SK-N-SH (cell line): ENCODE results near the gene PCDHGA4. TPM values are rescaled to one million over a fixed set of nuclear protein-coding genes. Genes with fewer than 3 reads are reported as not detected.

Source experiments
- CTCF ChIA-PET: fragments of 300-600, 350-600 bp; formaldehyde crosslinking; extraction: SDS; loops from one replicate; lab custom pipeline; 2021; lab: Yijun Ruan, JAX
- POLR2A ChIA-PET: fragments of 350-600 bp; sonication (Branson Sonifier 250); formaldehyde crosslinking; extraction: SDS; loops from one replicate; lab custom pipeline; 2020; ENCODE audit warnings: antibody characterized with exemption, inconsistent platforms; lab: Yijun Ruan, JAX
- DNase-seq: peaks from one replicate; pipeline ENCODE4 v3.0.0; 2012
- H2AFZ ChIP-seq: fragments of 200-600 bp; sonication (generic); 2 replicates; pipeline ENCODE4 v1.8.1; 2016; ENCODE audit warnings: antibody characterized with exemption, mild to moderate bottlenecking, low read depth
- H3F3A ChIP-seq: fragments of 200-600 bp; sonication (generic); replicated peaks from 2 replicates; pipeline ENCODE3; 2016; ENCODE audit warnings: antibody characterized with exemption, mild to moderate bottlenecking; ENCODE audit not compliant: insufficient read depth
- H3K27ac ChIP-seq, 2 experiments: fragments of 200-500 bp in 1 of 2; fragments of 200-600 bp in 1 of 2; sonication (Bioruptor generic) in 1 of 2; sonication (generic), shearing (Covaris generic) in 1 of 2; 2 replicates each; pipeline versions ENCODE4 v1.5.1 to v1.6.1; 2014 to 2016; ENCODE audit warnings: low read depth in 2 of 2, inconsistent platforms in 1 of 2, low read length in 1 of 2, mild to moderate bottlenecking in 1 of 2, mixed read lengths in 1 of 2
- H3K27me3 ChIP-seq: fragments of 200-600 bp; sonication (generic), shearing (Covaris generic); 2 replicates; pipeline ENCODE4 v1.6.1; 2016; ENCODE audit warnings: mixed run types; ENCODE audit not compliant: insufficient read depth
- H3K36me3 ChIP-seq, 2 experiments: fragments of 200-500 bp in 1 of 2; fragments of 200-600 bp in 1 of 2; sonication (Bioruptor generic) in 1 of 2; sonication (generic) in 1 of 2; replicated peaks in 1 of 2; 2 replicates each; pipeline versions ENCODE3 to v1.5.1; 2014 to 2016; ENCODE audit warnings: low read length in 1 of 2, mild to moderate bottlenecking in 1 of 2; ENCODE audit not compliant: insufficient read depth in 2 of 2, control insufficient read depth in 1 of 2
- H3K4me1 ChIP-seq, 2 experiments: fragments of 200-500 bp in 1 of 2; fragments of 200-600 bp in 1 of 2; sonication (Bioruptor generic) in 1 of 2; sonication (generic), shearing (Covaris generic) in 1 of 2; 2 replicates each; pipeline versions ENCODE4 v1.5.1 to v1.6.1; 2014 to 2016; ENCODE audit warnings: low read depth in 1 of 2, low read length in 1 of 2, mixed run types in 1 of 2; ENCODE audit not compliant: insufficient read depth in 2 of 2, control insufficient read depth in 1 of 2
- H3K4me2 ChIP-seq: fragments of 200-600 bp; sonication (generic), shearing (Covaris generic); 2 replicates; pipeline ENCODE4 v1.6.1; 2017; ENCODE audit warnings: mixed run types
- H3K4me3 ChIP-seq, 2 experiments: fragments of 200-500 bp in 1 of 2; fragments of 200-600 bp in 1 of 2; sonication (Bioruptor generic) in 1 of 2; sonication (generic), shearing (Covaris generic) in 1 of 2; 2 replicates each; pipeline versions ENCODE4 v1.5.1 to v1.8.1; 2014 to 2016; ENCODE audit warnings: low read depth in 2 of 2, inconsistent platforms in 1 of 2, low read length in 1 of 2, mild to moderate bottlenecking in 1 of 2, mixed read lengths in 1 of 2, moderate library complexity in 1 of 2
- H3K79me2 ChIP-seq: fragments of 200-600 bp; sonication (generic); 2 replicates; pipeline ENCODE4 v1.8.1; 2017; ENCODE audit warnings: mild to moderate bottlenecking; ENCODE audit not compliant: insufficient read depth
- H3K9ac ChIP-seq: fragments of 200-600 bp; sonication (generic); 2 replicates; pipeline ENCODE4 v1.6.1; 2017; ENCODE audit warnings: mixed run types
- H3K9me2 ChIP-seq: fragments of 200-600 bp; sonication (generic); 2 replicates; pipeline ENCODE4 v1.6.1; 2017; ENCODE audit warnings: mixed run types
- H3K9me3 ChIP-seq: fragments of 200-600 bp; sonication (generic); 2 replicates; pipeline ENCODE4 v1.6.1; 2017; ENCODE audit warnings: mixed run types, mild to moderate bottlenecking, moderate library complexity
- H4K20me1 ChIP-seq: fragments of 200-600 bp; sonication (generic); 2 replicates; pipeline ENCODE4 v1.6.1; 2017; ENCODE audit warnings: mild to moderate bottlenecking, mixed run types; ENCODE audit not compliant: insufficient read depth
- CTCF ChIP-seq: fragments of 200-600 bp; sonication (generic); IDR thresholded peaks from 2 replicates; pipeline ENCODE4 v1.6.1; 2017; ENCODE audit warnings: antibody characterized with exemption, mild to moderate bottlenecking, moderate library complexity
- ELF1 ChIP-seq: IDR thresholded peaks from 2 replicates; pipeline ENCODE4 v1.4.0; 2012
- RAD21 ChIP-seq: IDR thresholded peaks from 2 replicates; pipeline ENCODE4 v1.6.1; 2012; ENCODE audit warnings: mild to moderate bottlenecking, low read length
- RXRA ChIP-seq: IDR thresholded peaks from 2 replicates; pipeline ENCODE4 v1.4.0; 2012; ENCODE audit warnings: low read depth, mild to moderate bottlenecking, borderline replicate concordance
- TAF1 ChIP-seq: IDR thresholded peaks from 2 replicates; pipeline ENCODE4 v1.6.1; 2012; ENCODE audit warnings: low read depth, mild to moderate bottlenecking, low read length, moderate library complexity, borderline replicate concordance
- TEAD4 ChIP-seq: IDR thresholded peaks from 2 replicates; pipeline ENCODE4 v1.4.0; 2012; ENCODE audit warnings: mild to moderate bottlenecking, borderline replicate concordance; ENCODE audit not compliant: insufficient read depth
- YY1 ChIP-seq: IDR thresholded peaks from 2 replicates; pipeline ENCODE4 v1.4.0; 2012; ENCODE audit warnings: low read depth, mild to moderate bottlenecking
- WGBS: methylation state at CpG from one replicate; pipeline ENCODE4 v1.1.6; 2017; ENCODE audit warnings: low lambda C conversion rate; 5-methylcytosine and 5-hydroxymethylcytosine counted together
- polyA plus RNA-seq, 3 experiments: library from polyadenylated mRNA; depleted of rRNA; stranded (reverse); fragments of >200 nt; gene quantifications; 2 replicates each; pipeline ENCODE4 v1.2.3, GENCODE V29; 2012
- TF ChIP-seq, protein P1 (sequence below): fragments of 150-350 bp; IDR thresholded peaks from 2 replicates; pipeline ENCODE4 v1.6.1; 2017; ENCODE audit warnings: antibody characterized with exemption, low read length, low read depth, borderline replicate concordance
- TF ChIP-seq, protein P2 (sequence below): IDR thresholded peaks from 2 replicates; pipeline ENCODE4; 2012

PCDHGA4 gene
- polyA plus RNA-seq, 1 of the 3 experiments (the other 2 are of a cell fraction), result 2.2 TPM

DNA sequence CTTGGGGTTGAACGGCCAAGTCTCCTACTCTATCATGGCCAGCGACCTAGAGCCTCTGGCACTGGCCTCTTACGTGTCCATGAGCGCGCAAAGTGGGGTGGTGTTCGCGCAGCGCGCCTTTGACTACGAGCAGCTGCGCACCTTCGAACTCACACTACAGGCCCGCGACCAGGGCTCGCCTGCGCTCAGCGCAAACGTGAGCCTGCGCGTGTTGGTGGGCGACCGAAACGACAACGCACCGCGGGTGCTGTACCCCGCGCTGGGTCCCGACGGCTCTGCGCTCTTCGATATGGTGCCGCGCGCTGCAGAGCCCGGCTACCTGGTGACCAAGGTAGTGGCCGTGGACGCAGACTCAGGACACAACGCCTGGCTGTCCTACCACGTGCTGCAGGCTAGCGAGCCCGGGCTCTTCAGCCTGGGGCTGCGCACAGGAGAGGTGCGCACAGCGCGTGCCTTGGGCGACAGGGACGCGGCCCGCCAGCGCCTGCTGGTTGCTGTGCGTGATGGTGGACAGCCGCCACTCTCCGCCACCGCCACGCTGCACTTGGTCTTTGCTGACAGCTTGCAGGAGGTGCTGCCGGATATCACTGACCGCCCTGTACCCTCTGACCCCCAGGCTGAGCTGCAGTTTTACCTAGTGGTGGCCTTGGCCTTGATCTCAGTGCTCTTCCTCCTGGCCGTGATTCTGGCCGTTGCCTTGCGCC is 44.9 kb downstream of the PCDHGA4 start:
- ChIA-PET POLR2A (no interaction called here), CTCF (no interaction called here)
- peaks cover 7% of the 10 kb centered on the region; the same call in 1 of the 2 replicates for H3K9me3 ChIP-seq
- H3F3A ChIP-seq, result no peaks in the 10 kb centered on the region
- no peaks in the 10 kb centered on the region for H3K27me3 ChIP-seq
- no peaks in the 10 kb centered on the region for H3K4me1 ChIP-seq
- WGBS, result 84% methylated on average over 58 of the region's 61 CpGs
- TF ChIP-seq TEAD4, result no peak
- TF ChIP-seq, protein P1, sequence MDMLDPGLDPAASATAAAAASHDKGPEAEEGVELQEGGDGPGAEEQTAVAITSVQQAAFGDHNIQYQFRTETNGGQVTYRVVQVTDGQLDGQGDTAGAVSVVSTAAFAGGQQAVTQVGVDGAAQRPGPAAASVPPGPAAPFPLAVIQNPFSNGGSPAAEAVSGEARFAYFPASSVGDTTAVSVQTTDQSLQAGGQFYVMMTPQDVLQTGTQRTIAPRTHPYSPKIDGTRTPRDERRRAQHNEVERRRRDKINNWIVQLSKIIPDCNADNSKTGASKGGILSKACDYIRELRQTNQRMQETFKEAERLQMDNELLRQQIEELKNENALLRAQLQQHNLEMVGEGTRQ, result no peak
- TF ChIP-seq, protein P2, sequence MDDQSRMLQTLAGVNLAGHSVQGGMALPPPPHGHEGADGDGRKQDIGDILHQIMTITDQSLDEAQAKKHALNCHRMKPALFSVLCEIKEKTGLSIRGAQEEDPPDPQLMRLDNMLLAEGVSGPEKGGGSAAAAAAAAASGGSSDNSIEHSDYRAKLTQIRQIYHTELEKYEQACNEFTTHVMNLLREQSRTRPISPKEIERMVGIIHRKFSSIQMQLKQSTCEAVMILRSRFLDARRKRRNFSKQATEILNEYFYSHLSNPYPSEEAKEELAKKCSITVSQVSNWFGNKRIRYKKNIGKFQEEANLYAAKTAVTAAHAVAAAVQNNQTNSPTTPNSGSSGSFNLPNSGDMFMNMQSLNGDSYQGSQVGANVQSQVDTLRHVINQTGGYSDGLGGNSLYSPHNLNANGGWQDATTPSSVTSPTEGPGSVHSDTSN, result no peak
- TF ChIP-seq YY1, result no peak
- TF ChIP-seq ELF1, result no peak
- TF ChIP-seq RXRA, result no peak
- no peak for TF ChIP-seq TAF1
- DNase-seq, result no peak
- H3K27ac ChIP-seq, result no peak overlapping the region
- no peak overlapping the region for H3K4me2 ChIP-seq
- H3K79me2 ChIP-seq, result no peaks in the 10 kb centered on the region; the same call in 1 of the 2 replicates
- no peak overlapping the region for H3K9ac ChIP-seq
- no peaks in the 10 kb centered on the region for H4K20me1 ChIP-seq
- H2AFZ ChIP-seq, result no peak overlapping the region
- H3K9me2 ChIP-seq, result no peaks in the 10 kb centered on the region
- no peaks in the 10 kb centered on the region for H3K36me3 ChIP-seq
- no peak overlapping the region; a peak in 1 of 4 replicates for H3K4me3 ChIP-seq

DNA sequence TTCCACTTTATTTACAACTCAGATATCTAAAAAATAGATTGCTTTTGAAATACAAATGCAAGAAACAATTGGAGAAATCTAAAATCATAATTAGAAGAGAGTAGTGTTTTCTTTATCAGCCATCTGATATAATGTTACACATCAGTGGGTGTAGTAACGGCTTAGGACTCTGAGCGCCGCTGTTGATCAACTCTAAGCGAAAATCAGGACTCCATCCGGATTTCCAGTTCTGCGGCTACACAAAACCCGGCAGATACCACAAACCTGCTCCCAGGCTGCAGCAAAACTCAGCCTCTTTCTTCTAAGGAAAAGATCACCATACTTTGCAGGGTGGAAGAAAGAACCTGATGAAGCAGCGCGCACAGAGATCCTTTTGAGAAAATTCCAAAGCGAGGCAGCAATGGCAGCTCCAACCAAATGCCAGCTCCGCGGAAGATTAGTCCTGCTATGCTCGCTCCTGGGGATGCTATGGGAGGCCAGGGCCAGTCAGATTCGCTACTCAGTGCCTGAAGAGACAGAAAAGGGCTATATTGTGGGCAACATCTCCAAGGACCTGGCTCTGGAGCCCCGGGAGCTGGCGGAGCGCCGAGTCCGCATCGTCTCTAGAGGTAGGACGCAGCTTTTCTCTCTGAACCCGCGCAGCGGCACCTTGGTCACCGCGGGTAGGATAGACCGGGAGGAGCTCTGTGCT is 47.9 kb downstream of the PCDHGA4 start, which contains the start of gene PCDHGA9:
Gene PCDHGA9, plus strand, starts transcription at position 226 of the 691 bp plus-strand sequence. Its CDS starts 175 bp downstream, at position 401.
- H2AFZ ChIP-seq, result no peak within 1 kb of the TSS
- no peak within 1 kb of the TSS for H3K4me2 ChIP-seq
- no peaks in the 10 kb centered on the region for H4K20me1 ChIP-seq
- H3K9ac ChIP-seq, result no peak within 1 kb of the TSS
- H3K79me2 ChIP-seq, result no peaks in the 10 kb centered on the region
- POLR2A ChIA-PET, result no interaction called here
- H3F3A ChIP-seq, result no peaks in the 10 kb centered on the region
- CTCF ChIA-PET, result no interaction called here
- peaks cover 7% of the 10 kb centered on the region for H3K9me3 ChIP-seq
- no peaks in the 10 kb centered on the region for H3K27me3 ChIP-seq
- peak; percentile 39 for TF ChIP-seq RAD21
- TF ChIP-seq YY1, result no peak
- TF ChIP-seq CTCF, result peak; percentile 39; the same call in 1 of the 2 replicates
- peak; percentile 53 for DNase-seq
- no peaks in the 10 kb centered on the region for H3K4me1 ChIP-seq
- no peaks in the 10 kb centered on the region for H3K9me2 ChIP-seq
- no peak within 1 kb of the TSS; a peak in 1 of 4 replicates for H3K4me3 ChIP-seq
- H3K27ac ChIP-seq, result no peak within 1 kb of the TSS
- 77% methylated on average over 26 of the region's 27 CpGs for WGBS
- H3K36me3 ChIP-seq, result peaks cover 0 to 9% of the 10 kb centered on the region in 2 experiments
